Astrocyte (in vitro differentiated cells and primary cell): ENCODE results near the gene DPH6. TPM values are rescaled to one million over a fixed set of nuclear protein-coding genes. Genes with fewer than 3 reads are reported as not detected.

Source experiments
- DNase-seq: peaks from one replicate; pipeline ENCODE4 v3.0.0-alpha.2; 2010; ENCODE audit warnings: low read depth
- FAIRE-seq: peaks from 2 replicates; lab custom pipeline; 2011; peaks lifted over from hg19 to GRCh38; lab: Jason Lieb, UNC
- H2AFZ ChIP-seq: 2 replicates; pipeline ENCODE4 v1.6.0; 2012; ENCODE audit warnings: low read depth, low read length, inconsistent platforms
- H3K27ac ChIP-seq: 2 replicates; pipeline ENCODE4 v1.5.1; 2011; ENCODE audit warnings: low read depth, low read length, inconsistent platforms
- H3K27me3 ChIP-seq: 2 replicates; pipeline ENCODE4 v1.6.0; 2011; ENCODE audit warnings: low read length, inconsistent platforms; ENCODE audit not compliant: insufficient read depth
- H3K36me3 ChIP-seq: 2 replicates; pipeline ENCODE4 v1.5.1; 2011; ENCODE audit warnings: low read length, inconsistent platforms; ENCODE audit not compliant: insufficient read depth
- H3K4me1 ChIP-seq: 2 replicates; pipeline ENCODE4 v1.5.1; 2011; ENCODE audit warnings: low read length, inconsistent platforms; ENCODE audit not compliant: insufficient read depth
- H3K4me2 ChIP-seq: 2 replicates; pipeline ENCODE4 v1.6.0; 2012; ENCODE audit warnings: low read length, inconsistent platforms
- H3K4me3 ChIP-seq: 2 replicates; pipeline ENCODE4 v1.5.1; 2011; ENCODE audit warnings: low read depth, mild to moderate bottlenecking, low read length, inconsistent platforms; ENCODE audit not compliant: insufficient read depth
- H3K79me2 ChIP-seq: 2 replicates; pipeline ENCODE4 v1.6.0; 2012; ENCODE audit warnings: mild to moderate bottlenecking, low read length, inconsistent platforms; ENCODE audit not compliant: insufficient read depth
- H3K9ac ChIP-seq: 2 replicates; pipeline ENCODE4 v1.6.0; 2012; ENCODE audit warnings: mild to moderate bottlenecking, low read length, inconsistent platforms
- H3K9me3 ChIP-seq: 2 replicates; pipeline ENCODE4 v1.5.1; 2012; ENCODE audit warnings: low read depth, mild to moderate bottlenecking, low read length, inconsistent platforms; ENCODE audit not compliant: insufficient read depth
- H4K20me1 ChIP-seq: 2 replicates; pipeline ENCODE4 v1.6.0; 2012; ENCODE audit warnings: low read length, inconsistent platforms; ENCODE audit not compliant: insufficient read depth
- H3K27ac Mint-ChIP-seq: one replicate; pipeline ENCODE4 v1.8.0; 2021; ENCODE audit warnings: mild to moderate bottlenecking, mixed read lengths; ENCODE audit not compliant: unreplicated experiment
- H3K27me3 Mint-ChIP-seq: one replicate; pipeline ENCODE4 v1.8.0; 2021; ENCODE audit warnings: low read depth, mixed read lengths; ENCODE audit not compliant: unreplicated experiment
- H3K36me3 Mint-ChIP-seq: one replicate; pipeline ENCODE4 v1.8.0; 2021; ENCODE audit warnings: low read depth, mixed read lengths; ENCODE audit not compliant: unreplicated experiment
- H3K4me1 Mint-ChIP-seq: one replicate; pipeline ENCODE4 v1.8.0; 2021; ENCODE audit warnings: low read depth, mixed read lengths; ENCODE audit not compliant: unreplicated experiment
- H3K4me3 Mint-ChIP-seq: one replicate; pipeline ENCODE4 v1.8.0; 2021; ENCODE audit warnings: mild to moderate bottlenecking, moderate library complexity, mixed read lengths; ENCODE audit not compliant: unreplicated experiment
- H3K9me3 Mint-ChIP-seq: one replicate; pipeline ENCODE4 v1.8.0; 2021; ENCODE audit warnings: mild to moderate bottlenecking, mixed read lengths; ENCODE audit not compliant: unreplicated experiment
- EZH2 ChIP-seq: IDR thresholded peaks from 2 replicates; pipeline ENCODE4 v1.6.1; 2012; ENCODE audit warnings: mild to moderate bottlenecking, low read length, inconsistent platforms; ENCODE audit not compliant: insufficient read depth
- total RNA-seq: library from RNA; stranded (reverse); gene quantifications from 2 replicates; pipeline ENCODE4 v1.2.1, GENCODE V29; 2021
- TF ChIP-seq, protein P1 (sequence below): IDR thresholded peaks from 2 replicates; pipeline ENCODE4 v1.5.1; 2011; ENCODE audit warnings: low read depth, mild to moderate bottlenecking, inconsistent platforms, low read length, moderate library complexity; ENCODE audit not compliant: insufficient read depth

The DPH6 gene
- total RNA-seq, 1 donor from 2014 or later, result 7.6 TPM

GRCh38 chr15:35566991-35567390 lies 21.0 kb upstream of the DPH6 start:
- H4K20me1 ChIP-seq, result no peaks in the 10 kb centered on the region
- H3K79me2 ChIP-seq, result no peaks in the 10 kb centered on the region
- FAIRE-seq, result no peak
- no peak overlapping the region for H3K4me3 Mint-ChIP-seq
- H3K27ac Mint-ChIP-seq, result no peak overlapping the region
- no peak overlapping the region for H3K27ac ChIP-seq
- no peaks in the 10 kb centered on the region for H3K4me1 ChIP-seq
- no peak for TF ChIP-seq EZH2
- TF ChIP-seq, protein P1, sequence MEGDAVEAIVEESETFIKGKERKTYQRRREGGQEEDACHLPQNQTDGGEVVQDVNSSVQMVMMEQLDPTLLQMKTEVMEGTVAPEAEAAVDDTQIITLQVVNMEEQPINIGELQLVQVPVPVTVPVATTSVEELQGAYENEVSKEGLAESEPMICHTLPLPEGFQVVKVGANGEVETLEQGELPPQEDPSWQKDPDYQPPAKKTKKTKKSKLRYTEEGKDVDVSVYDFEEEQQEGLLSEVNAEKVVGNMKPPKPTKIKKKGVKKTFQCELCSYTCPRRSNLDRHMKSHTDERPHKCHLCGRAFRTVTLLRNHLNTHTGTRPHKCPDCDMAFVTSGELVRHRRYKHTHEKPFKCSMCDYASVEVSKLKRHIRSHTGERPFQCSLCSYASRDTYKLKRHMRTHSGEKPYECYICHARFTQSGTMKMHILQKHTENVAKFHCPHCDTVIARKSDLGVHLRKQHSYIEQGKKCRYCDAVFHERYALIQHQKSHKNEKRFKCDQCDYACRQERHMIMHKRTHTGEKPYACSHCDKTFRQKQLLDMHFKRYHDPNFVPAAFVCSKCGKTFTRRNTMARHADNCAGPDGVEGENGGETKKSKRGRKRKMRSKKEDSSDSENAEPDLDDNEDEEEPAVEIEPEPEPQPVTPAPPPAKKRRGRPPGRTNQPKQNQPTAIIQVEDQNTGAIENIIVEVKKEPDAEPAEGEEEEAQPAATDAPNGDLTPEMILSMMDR, result no peak
- H3K4me3 ChIP-seq, result no peak overlapping the region
- H3K9ac ChIP-seq, result no peak overlapping the region
- H3K4me2 ChIP-seq, result no peak overlapping the region
- H3K36me3 ChIP-seq, result no peaks in the 10 kb centered on the region
- no peaks in the 10 kb centered on the region for H3K27me3 Mint-ChIP-seq
- no peak overlapping the region for H2AFZ ChIP-seq
- H3K36me3 Mint-ChIP-seq, result no peaks in the 10 kb centered on the region
- no peaks in the 10 kb centered on the region for H3K4me1 Mint-ChIP-seq
- no peaks in the 10 kb centered on the region for H3K9me3 Mint-ChIP-seq
- DNase-seq, result no peak
- H3K9me3 ChIP-seq, result no peaks in the 10 kb centered on the region
- no peaks in the 10 kb centered on the region for H3K27me3 ChIP-seq

- H3K9me3 ChIP-seq, result no peaks in the 10 kb centered on the region
- TF ChIP-seq, protein P1, result no peak
- TF ChIP-seq EZH2, result no peak
- Mint-ChIP-seq H3K9me3 (no peaks in the 10 kb centered on the region), H3K4me1 (no peaks in the 10 kb centered on the region), H3K27ac (no peak overlapping the region), H3K4me3 (no peak overlapping the region), H3K27me3 (no peaks in the 10 kb centered on the region), H3K36me3 (no peaks in the 10 kb centered on the region)
- no peaks in the 10 kb centered on the region for H3K79me2 ChIP-seq
- H2AFZ ChIP-seq, result no peak overlapping the region
- H3K27ac ChIP-seq, result no peak overlapping the region
- FAIRE-seq, result no peak
- H3K9ac ChIP-seq, result no peak overlapping the region
- H4K20me1 ChIP-seq, result no peaks in the 10 kb centered on the region
- H3K4me2 ChIP-seq, result no peak overlapping the region
- H3K36me3 ChIP-seq, result no peaks in the 10 kb centered on the region
- no peak for DNase-seq
- H3K27me3 ChIP-seq, result no peaks in the 10 kb centered on the region
- H3K4me1 ChIP-seq, result no peaks in the 10 kb centered on the region
- no peak overlapping the region for H3K4me3 ChIP-seq
Measured at GRCh38 chr15:35565901-35566300, 19.9 kb upstream of the DPH6 start.

DNA sequence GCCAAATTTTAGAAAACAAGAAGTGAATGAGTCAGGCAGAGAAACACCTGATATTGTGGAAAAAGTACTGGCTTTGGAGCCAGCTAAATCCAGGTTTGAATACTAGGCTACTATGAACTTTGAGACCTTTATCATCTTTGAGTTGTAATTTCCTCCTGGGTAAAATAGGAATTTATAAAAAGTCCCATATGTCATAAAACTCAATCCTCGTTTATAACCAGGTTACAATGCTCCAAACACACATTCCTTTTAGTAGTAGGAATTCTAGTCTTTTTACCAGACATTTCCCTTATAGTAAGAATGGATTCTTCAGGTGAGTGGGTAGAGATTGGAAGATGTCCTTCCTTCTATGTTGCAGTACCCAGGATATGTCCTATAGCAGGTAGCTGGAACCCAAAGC lies 16.7 kb upstream of the DPH6 start:
- no peaks in the 10 kb centered on the region for H3K79me2 ChIP-seq
- H3K4me1 ChIP-seq, result peaks cover 3% of the 10 kb centered on the region
- Mint-ChIP-seq H3K9me3 (no peaks in the 10 kb centered on the region), H3K4me3 (no peak overlapping the region), H3K36me3 (no peaks in the 10 kb centered on the region), H3K4me1 (peaks cover under 1% of the 10 kb centered on the region), H3K27me3 (no peaks in the 10 kb centered on the region), H3K27ac (no peak overlapping the region)
- H3K27ac ChIP-seq, result no peak overlapping the region
- FAIRE-seq (no peak), DNase-seq (no peak)
- TF ChIP-seq, protein P1, result no peak
- TF ChIP-seq EZH2, result no peak
- H3K9ac ChIP-seq, result no peak overlapping the region
- no peaks in the 10 kb centered on the region for H3K27me3 ChIP-seq
- H3K4me3 ChIP-seq, result no peak overlapping the region
- H3K9me3 ChIP-seq, result no peaks in the 10 kb centered on the region
- H4K20me1 ChIP-seq, result no peaks in the 10 kb centered on the region
- no peaks in the 10 kb centered on the region for H3K36me3 ChIP-seq
- no peak overlapping the region for H2AFZ ChIP-seq
- no peak overlapping the region for H3K4me2 ChIP-seq
